ENCODE measurements around the gene LYL1.
A peak's percentile ranks its signal among the peaks of the same experiment; 100 is the strongest.

- TF ChIP-seq CTCF (IDR thresholded peaks at IDR 0.05) (peak; percentile 36 to 67 (median 54)), POLR2A (IDR thresholded peaks at IDR 0.05) (peak; percentile 81 to 97)
Measured at GRCh38 chr19:13150187-13150930, 47.7 kb upstream of the LYL1 start, which contains the start of the genes IER2 and STX10.

Data from adrenal gland (tissue), 5 donors.